Neural cell (in vitro differentiated cells): ENCODE results near the gene HEMK1. TPM values are rescaled to one million over a fixed set of nuclear protein-coding genes. Genes with fewer than 3 reads are reported as not detected.

Source experiments
- H2AFZ ChIP-seq: fragments of 200-600, 300-800 bp; sonication (generic), shearing (Covaris generic); 2 replicates; pipeline ENCODE4 v1.6.0; 2014; ENCODE audit warnings: low read depth, mild to moderate bottlenecking, antibody characterized with exemption, low read length, moderate library complexity
- H3F3A ChIP-seq: fragments of 200-600 bp; shearing (Covaris generic); 2 replicates; pipeline ENCODE4 v1.6.1; 2016; ENCODE audit warnings: mild to moderate bottlenecking, moderate library complexity, mixed read lengths, antibody characterized with exemption, low read length; ENCODE audit not compliant: insufficient read depth, poor library complexity, severe bottlenecking
- H3K27ac ChIP-seq: fragments of 200-600, 300-800 bp; sonication (generic), shearing (Covaris generic); 2 replicates; pipeline ENCODE4 v1.5.1; 2014; ENCODE audit warnings: mild to moderate bottlenecking, low read length, moderate library complexity
- H3K27me3 ChIP-seq: fragments of 300-800, 200-600 bp; sonication (generic), shearing (Covaris generic); 2 replicates; pipeline ENCODE4 v1.6.0; 2014; ENCODE audit warnings: mild to moderate bottlenecking, low read depth, low read length, moderate library complexity; ENCODE audit not compliant: insufficient read depth
- H3K36me3 ChIP-seq: fragments of 300-800, 200-600 bp; sonication (generic), shearing (Covaris generic); 2 replicates; pipeline ENCODE4 v1.5.1; 2014; ENCODE audit warnings: mild to moderate bottlenecking, antibody characterized with exemption, low read length, moderate library complexity; ENCODE audit not compliant: insufficient read depth
- H3K4me2 ChIP-seq: fragments of 300-800, 200-600 bp; sonication (generic), shearing (Covaris generic); 2 replicates; pipeline ENCODE4 v1.6.0; 2014; ENCODE audit warnings: mild to moderate bottlenecking, low read length
- H3K4me3 ChIP-seq: fragments of 300-800, 200-600 bp; sonication (generic), shearing (Covaris generic); 2 replicates; pipeline ENCODE4 v1.5.1; 2014; ENCODE audit warnings: mild to moderate bottlenecking, low read length, moderate library complexity
- H3K79me2 ChIP-seq: fragments of 200-600 bp; shearing (Covaris generic); replicated peaks from 2 replicates; pipeline ENCODE4 v1.6.0; 2014; ENCODE audit warnings: mild to moderate bottlenecking, low read length, moderate library complexity; ENCODE audit not compliant: insufficient read depth
- H3K9ac ChIP-seq: fragments of 300-800, 200-600 bp; sonication (generic), shearing (Covaris generic); 2 replicates; pipeline ENCODE4 v1.6.1; 2016; ENCODE audit warnings: mild to moderate bottlenecking, low read length, mixed read lengths
- H3K9me2 ChIP-seq: fragments of 200-600 bp; shearing (Covaris generic); 2 replicates; pipeline ENCODE4 v1.6.1; 2016; ENCODE audit warnings: mild to moderate bottlenecking, low read length, mixed read lengths; ENCODE audit not compliant: insufficient read depth
- H3K9me3 ChIP-seq: fragments of 200-600, 300-800 bp; sonication (generic), shearing (Covaris generic); 2 replicates; pipeline ENCODE4 v1.6.1; 2016; ENCODE audit warnings: mild to moderate bottlenecking, mixed run types, low read length, moderate library complexity, mixed read lengths
- H4K20me1 ChIP-seq: fragments of 200-600 bp; shearing (Covaris generic); 2 replicates; pipeline ENCODE4 v1.6.1; 2016; ENCODE audit warnings: mild to moderate bottlenecking, mixed run types; ENCODE audit not compliant: insufficient read depth
- EP300 ChIP-seq: fragments of 450-650 bp; conservative IDR thresholded peaks from 2 replicates; pipeline ENCODE4 v1.6.1; 2014; ENCODE audit warnings: antibody characterized with exemption, mild to moderate bottlenecking, moderate library complexity; ENCODE audit not compliant: poor library complexity, severe bottlenecking
- EZH2 ChIP-seq: fragments of 200-600, 300-800 bp; shearing (Covaris generic), sonication (generic); IDR thresholded peaks from 2 replicates; pipeline ENCODE4 v1.6.1; 2014; ENCODE audit warnings: antibody characterized with exemption, low read length, borderline replicate concordance, mild to moderate bottlenecking; ENCODE audit not compliant: insufficient read depth, poor library complexity, severe bottlenecking
- MXI1 ChIP-seq: fragments of 450-650 bp; conservative IDR thresholded peaks from 2 replicates; pipeline ENCODE4 v1.6.1; 2014; ENCODE audit warnings: antibody characterized with exemption, mild to moderate bottlenecking; ENCODE audit not compliant: poor library complexity, severe bottlenecking
- POLR2AphosphoS5 ChIP-seq: IDR thresholded peaks from 2 replicates; pipeline ENCODE4 v1.6.1; 2012
- RAD21 ChIP-seq: fragments of 450-650 bp; conservative IDR thresholded peaks from 2 replicates; pipeline ENCODE4 v1.6.1; 2014; ENCODE audit warnings: antibody characterized with exemption, mild to moderate bottlenecking, moderate library complexity
- SMC3 ChIP-seq: fragments of 450-650 bp; conservative IDR thresholded peaks from 2 replicates; pipeline ENCODE4 v1.6.1; 2014; ENCODE audit warnings: antibody characterized with exemption, mild to moderate bottlenecking, moderate library complexity; ENCODE audit not compliant: poor library complexity
- TAF1 ChIP-seq: IDR thresholded peaks from 2 replicates; pipeline ENCODE4 v1.6.1; 2012; ENCODE audit warnings: low read depth
- polyA plus RNA-seq: library from polyadenylated mRNA; depleted of rRNA; stranded (reverse); fragments of >200 nt; gene quantifications from 2 replicates; pipeline ENCODE4 v1.2.3, GENCODE V29; 2014
- TF ChIP-seq, protein P1 (sequence below): IDR thresholded peaks from 2 replicates; pipeline ENCODE4 v1.6.1; 2012; ENCODE audit warnings: borderline replicate concordance
- TF ChIP-seq, protein P2 (sequence below): fragments of 450-650 bp; IDR thresholded peaks from 2 replicates; pipeline ENCODE4 v1.5.1; 2014; ENCODE audit warnings: antibody characterized with exemption, mild to moderate bottlenecking, moderate library complexity; ENCODE audit not compliant: poor library complexity, severe bottlenecking

HEMK1 gene
- polyA plus RNA-seq, 1 donor from 2014 or later: 24.4 TPM

DNA sequence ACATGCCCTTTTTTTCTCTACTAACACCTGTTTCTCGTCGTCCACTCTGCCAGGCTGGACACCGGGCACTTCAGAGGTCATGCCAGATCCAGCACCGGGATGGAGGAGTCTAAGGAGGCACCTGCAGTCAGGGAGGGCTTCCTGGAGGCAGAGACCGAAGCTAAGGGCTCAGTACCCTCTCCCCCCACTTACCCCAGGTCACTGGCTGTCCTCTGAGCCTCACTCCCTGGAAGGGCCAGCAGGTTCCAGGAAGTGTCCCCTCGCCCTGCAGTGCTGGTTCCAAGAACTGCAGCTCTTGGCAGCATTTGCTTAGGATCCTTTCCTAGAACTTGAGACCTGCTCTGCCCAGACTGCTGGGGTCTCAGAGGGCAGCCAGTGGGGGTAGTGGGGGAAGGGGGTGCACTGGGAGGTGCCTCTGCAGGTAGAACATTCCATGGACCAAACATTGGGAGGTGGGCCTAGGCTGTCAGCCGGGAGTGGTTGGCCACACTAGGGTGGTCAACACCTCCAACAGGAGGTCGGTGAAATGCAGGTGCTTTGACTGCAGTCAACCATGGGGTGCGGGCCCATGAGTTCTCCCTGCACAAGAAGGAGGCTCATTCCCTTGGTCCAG, 30.9 kb downstream of the HEMK1 start:
- H3K4me2 ChIP-seq: no peak overlapping the region
- H3K27me3 ChIP-seq: no peaks in the 10 kb centered on the region
- H2AFZ ChIP-seq: no peak overlapping the region
- H3K4me3 ChIP-seq: no peak overlapping the region
- H4K20me1 ChIP-seq: no peaks in the 10 kb centered on the region
- no peaks in the 10 kb centered on the region for H3K9me2 ChIP-seq
- H3F3A ChIP-seq: no peaks in the 10 kb centered on the region
- H3K79me2 ChIP-seq: no peaks in the 10 kb centered on the region
- no peak for TF ChIP-seq POLR2AphosphoS5
- no peak for TF ChIP-seq MXI1
- TF ChIP-seq EP300: no peak
- TF ChIP-seq RAD21: no peak
- no peak for TF ChIP-seq SMC3
- TF ChIP-seq, protein P1, sequence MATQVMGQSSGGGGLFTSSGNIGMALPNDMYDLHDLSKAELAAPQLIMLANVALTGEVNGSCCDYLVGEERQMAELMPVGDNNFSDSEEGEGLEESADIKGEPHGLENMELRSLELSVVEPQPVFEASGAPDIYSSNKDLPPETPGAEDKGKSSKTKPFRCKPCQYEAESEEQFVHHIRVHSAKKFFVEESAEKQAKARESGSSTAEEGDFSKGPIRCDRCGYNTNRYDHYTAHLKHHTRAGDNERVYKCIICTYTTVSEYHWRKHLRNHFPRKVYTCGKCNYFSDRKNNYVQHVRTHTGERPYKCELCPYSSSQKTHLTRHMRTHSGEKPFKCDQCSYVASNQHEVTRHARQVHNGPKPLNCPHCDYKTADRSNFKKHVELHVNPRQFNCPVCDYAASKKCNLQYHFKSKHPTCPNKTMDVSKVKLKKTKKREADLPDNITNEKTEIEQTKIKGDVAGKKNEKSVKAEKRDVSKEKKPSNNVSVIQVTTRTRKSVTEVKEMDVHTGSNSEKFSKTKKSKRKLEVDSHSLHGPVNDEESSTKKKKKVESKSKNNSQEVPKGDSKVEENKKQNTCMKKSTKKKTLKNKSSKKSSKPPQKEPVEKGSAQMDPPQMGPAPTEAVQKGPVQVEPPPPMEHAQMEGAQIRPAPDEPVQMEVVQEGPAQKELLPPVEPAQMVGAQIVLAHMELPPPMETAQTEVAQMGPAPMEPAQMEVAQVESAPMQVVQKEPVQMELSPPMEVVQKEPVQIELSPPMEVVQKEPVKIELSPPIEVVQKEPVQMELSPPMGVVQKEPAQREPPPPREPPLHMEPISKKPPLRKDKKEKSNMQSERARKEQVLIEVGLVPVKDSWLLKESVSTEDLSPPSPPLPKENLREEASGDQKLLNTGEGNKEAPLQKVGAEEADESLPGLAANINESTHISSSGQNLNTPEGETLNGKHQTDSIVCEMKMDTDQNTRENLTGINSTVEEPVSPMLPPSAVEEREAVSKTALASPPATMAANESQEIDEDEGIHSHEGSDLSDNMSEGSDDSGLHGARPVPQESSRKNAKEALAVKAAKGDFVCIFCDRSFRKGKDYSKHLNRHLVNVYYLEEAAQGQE: no peak
- TF ChIP-seq EZH2: no peak
- no peak for TF ChIP-seq TAF1
- TF ChIP-seq, protein P2, sequence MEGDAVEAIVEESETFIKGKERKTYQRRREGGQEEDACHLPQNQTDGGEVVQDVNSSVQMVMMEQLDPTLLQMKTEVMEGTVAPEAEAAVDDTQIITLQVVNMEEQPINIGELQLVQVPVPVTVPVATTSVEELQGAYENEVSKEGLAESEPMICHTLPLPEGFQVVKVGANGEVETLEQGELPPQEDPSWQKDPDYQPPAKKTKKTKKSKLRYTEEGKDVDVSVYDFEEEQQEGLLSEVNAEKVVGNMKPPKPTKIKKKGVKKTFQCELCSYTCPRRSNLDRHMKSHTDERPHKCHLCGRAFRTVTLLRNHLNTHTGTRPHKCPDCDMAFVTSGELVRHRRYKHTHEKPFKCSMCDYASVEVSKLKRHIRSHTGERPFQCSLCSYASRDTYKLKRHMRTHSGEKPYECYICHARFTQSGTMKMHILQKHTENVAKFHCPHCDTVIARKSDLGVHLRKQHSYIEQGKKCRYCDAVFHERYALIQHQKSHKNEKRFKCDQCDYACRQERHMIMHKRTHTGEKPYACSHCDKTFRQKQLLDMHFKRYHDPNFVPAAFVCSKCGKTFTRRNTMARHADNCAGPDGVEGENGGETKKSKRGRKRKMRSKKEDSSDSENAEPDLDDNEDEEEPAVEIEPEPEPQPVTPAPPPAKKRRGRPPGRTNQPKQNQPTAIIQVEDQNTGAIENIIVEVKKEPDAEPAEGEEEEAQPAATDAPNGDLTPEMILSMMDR: no peak
- H3K27ac ChIP-seq: no peak overlapping the region
- H3K9me3 ChIP-seq: no peaks in the 10 kb centered on the region
- H3K36me3 ChIP-seq: no peaks in the 10 kb centered on the region
- no peak overlapping the region for H3K9ac ChIP-seq

DNA sequence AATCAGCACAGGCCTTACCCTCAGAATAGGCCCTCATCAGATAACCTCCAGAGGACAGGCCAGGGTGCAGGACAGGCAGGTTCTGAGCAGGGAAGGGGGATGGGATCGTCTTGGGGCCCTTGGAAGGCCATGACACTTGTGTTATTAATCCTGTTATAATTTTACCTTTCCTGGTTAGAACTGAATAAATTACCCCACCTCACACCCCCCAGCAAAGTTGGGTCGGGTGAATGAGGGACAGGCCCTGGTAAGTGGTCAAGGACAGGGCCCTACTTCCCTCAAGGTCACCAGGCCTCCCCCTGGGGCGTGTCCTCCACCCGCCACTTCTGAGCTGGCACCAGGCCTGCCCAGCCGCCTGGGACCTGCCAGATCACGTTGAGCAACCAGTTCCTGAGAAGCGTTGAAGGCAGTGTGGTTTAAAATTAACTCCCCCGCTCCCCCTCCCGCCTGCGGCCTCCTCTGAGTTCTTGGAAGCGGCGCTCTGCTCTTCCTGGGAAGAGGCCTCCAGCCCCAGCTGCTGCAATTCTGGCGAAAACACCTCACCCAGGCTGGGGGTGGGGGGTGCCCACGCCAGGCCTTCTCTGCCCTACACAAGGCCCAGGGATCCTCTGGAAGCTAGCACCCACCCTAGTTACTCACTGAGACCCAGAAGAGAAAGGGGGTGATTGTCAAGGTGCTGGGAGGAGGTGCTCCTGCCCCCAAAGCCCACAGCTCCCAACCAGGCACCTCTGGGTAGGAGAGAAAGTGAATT, 31.7 kb downstream of the HEMK1 start:
- no peaks in the 10 kb centered on the region for H3K79me2 ChIP-seq
- H3K36me3 ChIP-seq: no peaks in the 10 kb centered on the region
- no peak overlapping the region for H3K4me2 ChIP-seq
- no peak overlapping the region for H3K9ac ChIP-seq
- H4K20me1 ChIP-seq: no peaks in the 10 kb centered on the region
- no peaks in the 10 kb centered on the region for H3K27me3 ChIP-seq
- H3F3A ChIP-seq: no peaks in the 10 kb centered on the region
- H3K9me3 ChIP-seq: no peaks in the 10 kb centered on the region
- no peak for TF ChIP-seq TAF1
- TF ChIP-seq, protein P1: no peak
- TF ChIP-seq EZH2: no peak
- no peak for TF ChIP-seq SMC3
- TF ChIP-seq POLR2AphosphoS5: no peak
- TF ChIP-seq MXI1: no peak
- TF ChIP-seq EP300: no peak
- TF ChIP-seq, protein P2: no peak
- no peak overlapping the region for H3K4me3 ChIP-seq
- no peak overlapping the region for H3K27ac ChIP-seq
- no peak overlapping the region for H2AFZ ChIP-seq
- H3K9me2 ChIP-seq: no peaks in the 10 kb centered on the region
